ENCODE measurements around the gene RAMACL.

RAMACL gene

GRCh38 chr6:166533205-166533824, 53.2 kb downstream of the RAMACL start:
- H3K4me3 ChIP-seq (ENCODE audit: low read depth, low read length), result no peak overlapping the region

Data from iPS-11a (cell line).